Activated naive CD4-positive, alpha-beta T cell treated with anti-CD3 and anti-CD28 coated beads, Interleukin-2, amount 50 U/mL, for 24 hours (primary cell): ENCODE data around the gene C22orf39.

ENCODE experiments used
- H3K27ac Mint-ChIP-seq: one replicate; pipeline ENCODE4 v1.8.0; 2021; ENCODE audit warnings: mild to moderate bottlenecking, mixed read lengths
- H3K27me3 Mint-ChIP-seq: one replicate; pipeline ENCODE4 v1.8.0; 2021; ENCODE audit warnings: mixed read lengths
- H3K36me3 Mint-ChIP-seq: one replicate; pipeline ENCODE4 v1.8.0; 2021; ENCODE audit warnings: mixed read lengths
- H3K4me1 Mint-ChIP-seq: one replicate; pipeline ENCODE4 v1.8.0; 2021; ENCODE audit warnings: mixed read lengths
- H3K4me3 Mint-ChIP-seq: one replicate; pipeline ENCODE4 v1.8.0; 2021; ENCODE audit warnings: mild to moderate bottlenecking, mixed read lengths
- H3K9me3 Mint-ChIP-seq: one replicate; pipeline ENCODE4 v1.8.0; 2021; ENCODE audit warnings: mixed read lengths

The C22orf39 gene

GRCh38 chr22:19479355-19480172 lies 32.1 kb upstream of the C22orf39 start, which contains the start of gene CDC45:
CDC45 (plus strand) TSS chr22:19479920; CDS start chr22:19479969, 49 bp downstream.
- Mint-ChIP-seq H3K4me1 (peaks cover 35% of the 10 kb centered on the region), H3K9me3 (no peaks in the 10 kb centered on the region), H3K4me3 (peak within 1 kb of the TSS; percentile 98), H3K27ac (peak within 1 kb of the TSS; percentile 100), H3K27me3 (no peaks in the 10 kb centered on the region), H3K36me3 (peaks cover 3% of the 10 kb centered on the region)

- Mint-ChIP-seq H3K4me3 (peak within 1 kb of the TSS; percentile 98), H3K27me3 (no peaks in the 10 kb centered on the region), H3K4me1 (peaks cover 35% of the 10 kb centered on the region), H3K9me3 (no peaks in the 10 kb centered on the region), H3K27ac (peak within 1 kb of the TSS; percentile 100), H3K36me3 (peaks cover 4% of the 10 kb centered on the region)
These were observed 31.4 kb upstream of the C22orf39 start, which contains the start of gene UFD1 for GRCh38 chr22:19478901-19479354. UFD1 (minus strand) TSS chr22:19479193; CDS start chr22:19479085, 108 bp downstream.

- Mint-ChIP-seq H3K27me3 (no peaks in the 10 kb centered on the region), H3K4me1 (peaks cover 35% of the 10 kb centered on the region), H3K4me3 (peak overlapping the region; percentile 97), H3K9me3 (no peaks in the 10 kb centered on the region), H3K27ac (peak overlapping the region; percentile 73), H3K36me3 (peaks cover 3% of the 10 kb centered on the region)
These were observed 30.8 kb upstream of the C22orf39 start for GRCh38 chr22:19478045-19478900.

GRCh38 chr22:19477321-19478044 lies 30.0 kb upstream of the C22orf39 start:
- Mint-ChIP-seq H3K4me3 (peak overlapping the region; percentile 97), H3K27me3 (no peaks in the 10 kb centered on the region), H3K27ac (peak overlapping the region; percentile 73), H3K9me3 (no peaks in the 10 kb centered on the region), H3K36me3 (peaks cover 3% of the 10 kb centered on the region), H3K4me1 (peaks cover 35% of the 10 kb centered on the region)

GRCh38 chr22:19476023-19476422 lies 28.5 kb upstream of the C22orf39 start:
- Mint-ChIP-seq H3K9me3 (no peaks in the 10 kb centered on the region), H3K27me3 (no peaks in the 10 kb centered on the region), H3K36me3 (peaks cover 6% of the 10 kb centered on the region), H3K27ac (peak overlapping the region; percentile 10), H3K4me1 (peaks cover 35% of the 10 kb centered on the region), H3K4me3 (peak overlapping the region; percentile 57)

GRCh38 chr22:19473578-19473977 lies 26.1 kb upstream of the C22orf39 start:
- peaks cover 8% of the 10 kb centered on the region for H3K36me3 Mint-ChIP-seq
- no peaks in the 10 kb centered on the region for H3K27me3 Mint-ChIP-seq
- H3K4me3 Mint-ChIP-seq: no peak overlapping the region
- H3K9me3 Mint-ChIP-seq: no peaks in the 10 kb centered on the region
- H3K4me1 Mint-ChIP-seq: peaks cover 27% of the 10 kb centered on the region
- no peak overlapping the region for H3K27ac Mint-ChIP-seq

- Mint-ChIP-seq H3K9me3 (no peaks in the 10 kb centered on the region), H3K4me3 (no peak overlapping the region), H3K27ac (no peak overlapping the region), H3K4me1 (peaks cover 17% of the 10 kb centered on the region), H3K27me3 (no peaks in the 10 kb centered on the region), H3K36me3 (peaks cover 13% of the 10 kb centered on the region)
These were observed 24.7 kb upstream of the C22orf39 start for GRCh38 chr22:19472233-19472632.

- H3K36me3 Mint-ChIP-seq: peaks cover 13% of the 10 kb centered on the region
- no peaks in the 10 kb centered on the region for H3K27me3 Mint-ChIP-seq
- no peak overlapping the region for H3K4me3 Mint-ChIP-seq
- no peak overlapping the region for H3K27ac Mint-ChIP-seq
- peaks cover 13% of the 10 kb centered on the region for H3K4me1 Mint-ChIP-seq
- no peaks in the 10 kb centered on the region for H3K9me3 Mint-ChIP-seq
These were observed 24.1 kb upstream of the C22orf39 start for GRCh38 chr22:19471572-19471971.

- H3K4me3 Mint-ChIP-seq: no peak overlapping the region
- H3K27me3 Mint-ChIP-seq: no peaks in the 10 kb centered on the region
- H3K4me1 Mint-ChIP-seq: peaks cover 4% of the 10 kb centered on the region
- no peaks in the 10 kb centered on the region for H3K9me3 Mint-ChIP-seq
- no peak overlapping the region for H3K27ac Mint-ChIP-seq
- H3K36me3 Mint-ChIP-seq: peaks cover 19% of the 10 kb centered on the region
These were observed 22.5 kb upstream of the C22orf39 start for GRCh38 chr22:19470010-19470409.

- Mint-ChIP-seq H3K36me3 (peaks cover 19% of the 10 kb centered on the region), H3K9me3 (no peaks in the 10 kb centered on the region), H3K27me3 (no peaks in the 10 kb centered on the region), H3K4me1 (peaks cover 4% of the 10 kb centered on the region), H3K27ac (no peak overlapping the region), H3K4me3 (no peak overlapping the region)
These were observed 21.9 kb upstream of the C22orf39 start for GRCh38 chr22:19469421-19469820.

GRCh38 chr22:19467912-19468311 lies 20.4 kb upstream of the C22orf39 start:
- no peaks in the 10 kb centered on the region for H3K9me3 Mint-ChIP-seq
- H3K4me3 Mint-ChIP-seq: no peak overlapping the region
- peaks cover 17% of the 10 kb centered on the region for H3K36me3 Mint-ChIP-seq
- no peaks in the 10 kb centered on the region for H3K27me3 Mint-ChIP-seq
- peaks cover 4% of the 10 kb centered on the region for H3K4me1 Mint-ChIP-seq
- H3K27ac Mint-ChIP-seq: peak overlapping the region; percentile 65

- no peaks in the 10 kb centered on the region for H3K27me3 Mint-ChIP-seq
- H3K27ac Mint-ChIP-seq: no peak overlapping the region
- H3K4me1 Mint-ChIP-seq: peaks cover 4% of the 10 kb centered on the region
- peaks cover 19% of the 10 kb centered on the region for H3K36me3 Mint-ChIP-seq
- H3K4me3 Mint-ChIP-seq: no peak overlapping the region
- H3K9me3 Mint-ChIP-seq: no peaks in the 10 kb centered on the region
These were observed 19.6 kb upstream of the C22orf39 start for GRCh38 chr22:19466848-19467752.

GRCh38 chr22:19466126-19466716 lies 18.7 kb upstream of the C22orf39 start:
- H3K4me1 Mint-ChIP-seq: peaks cover 4% of the 10 kb centered on the region
- H3K27me3 Mint-ChIP-seq: no peaks in the 10 kb centered on the region
- no peak overlapping the region for H3K4me3 Mint-ChIP-seq
- H3K27ac Mint-ChIP-seq: no peak overlapping the region
- peaks cover 16% of the 10 kb centered on the region for H3K36me3 Mint-ChIP-seq
- no peaks in the 10 kb centered on the region for H3K9me3 Mint-ChIP-seq

- Mint-ChIP-seq H3K4me1 (peaks cover 4% of the 10 kb centered on the region), H3K27me3 (no peaks in the 10 kb centered on the region), H3K36me3 (peaks cover 16% of the 10 kb centered on the region), H3K9me3 (no peaks in the 10 kb centered on the region), H3K27ac (no peak overlapping the region), H3K4me3 (no peak overlapping the region)
These were observed 17.5 kb upstream of the C22orf39 start for GRCh38 chr22:19464975-19465374.
